SIG-M5 treated with dmso at 0.1 percent for 504 hours (cell line): ENCODE data around the gene TDRD10.
"Not testable (repeated sequence)": the region's sequence is repeated elsewhere in the genome, so short reads cannot be mapped to it uniquely, and the experiment has no call there.

ENCODE experiments used
- DNase-seq: peaks from one replicate; lab custom pipeline; 2025; ENCODE audit not compliant: unreplicated experiment; lab: John Stamatoyannopoulos, UW

TDRD10 gene

GRCh38 chr1:154512760-154513159, 10.7 kb downstream of the TDRD10 start:
- no peak for DNase-seq

GRCh38 chr1:154514066-154514553, 12.1 kb downstream of the TDRD10 start:
- DNase-seq = no peak

- no peak for DNase-seq
Measured at GRCh38 chr1:154517661-154518060, 15.6 kb downstream of the TDRD10 start.

- no peak for DNase-seq
Measured at GRCh38 chr1:154519591-154519991, 17.6 kb downstream of the TDRD10 start.

- no peak for DNase-seq
Measured at GRCh38 chr1:154520333-154520732, 18.3 kb downstream of the TDRD10 start.

- no peak for DNase-seq
Measured at GRCh38 chr1:154521695-154522094, 19.7 kb downstream of the TDRD10 start.

GRCh38 chr1:154524881-154525280, 22.9 kb downstream of the TDRD10 start:
- DNase-seq = no peak

- DNase-seq = no peak
Measured at GRCh38 chr1:154527192-154527591, 25.2 kb downstream of the TDRD10 start.

- no peak for DNase-seq
Measured at GRCh38 chr1:154529308-154529707, 27.3 kb downstream of the TDRD10 start.

GRCh38 chr1:154531950-154532349, 29.9 kb downstream of the TDRD10 start:
- DNase-seq = not testable (repeated sequence)

GRCh38 chr1:154533952-154534844, 32.2 kb downstream of the TDRD10 start:
- DNase-seq = peak; percentile 21

GRCh38 chr1:154536570-154536969, 34.6 kb downstream of the TDRD10 start:
- no peak for DNase-seq

GRCh38 chr1:154539486-154540483, 37.8 kb downstream of the TDRD10 start:
- no peak for DNase-seq

GRCh38 chr1:154541231-154541630, 39.2 kb downstream of the TDRD10 start:
- DNase-seq = no peak

- peak; percentile 66 for DNase-seq
Measured at GRCh38 chr1:154546264-154547063, 44.4 kb downstream of the TDRD10 start.

GRCh38 chr1:154547105-154547732, 45.2 kb downstream of the TDRD10 start:
- no peak for DNase-seq

GRCh38 chr1:154548028-154548427, 46.0 kb downstream of the TDRD10 start:
- no peak for DNase-seq

GRCh38 chr1:154549202-154549770, 47.3 kb downstream of the TDRD10 start:
- DNase-seq = no peak

GRCh38 chr1:154550070-154550469, 48.1 kb downstream of the TDRD10 start:
- no peak for DNase-seq

GRCh38 chr1:154550657-154551056, 48.6 kb downstream of the TDRD10 start:
- DNase-seq = no peak
